Pancreas (tissue), 10 donors: Measurements from ENCODE around the gene TNFRSF13B. TPM values are rescaled to one million over a fixed set of nuclear protein-coding genes. Genes with fewer than 3 reads are reported as not detected.
"Not testable (repeated sequence)": the region's sequence is repeated elsewhere in the genome, so short reads cannot be mapped to it uniquely, and the experiment has no call there.

Source experiments
- ATAC-seq, 4 donors: fragments of 200-7000 bp; cut with Tn5 transposase; one replicate each; pipeline versions ENCODE4 v1.8.0 to v1.9.1; 2020; ENCODE audit warnings: mild to moderate bottlenecking in 4 of 4, moderate library complexity in 4 of 4
- DNase-seq, 6 donors: peaks; one replicate each; pipeline ENCODE4 v3.0.0-alpha.2; 2020
- FAIRE-seq: peaks from 2 replicates; lab custom pipeline; 2012; peaks lifted over from hg19 to GRCh38; lab: Jason Lieb, UNC
- H3K27ac ChIP-seq, 4 donors: fragments of 200-600 bp; sonication (generic); 1 replicate in 3 of 4; 2 replicates in 1 of 4; pipeline versions ENCODE4 v1.5.0 to v1.8.0; 2020
- H3K27me3 ChIP-seq, 4 donors: fragments of 200-600 bp; one replicate each; pipeline ENCODE4 v1.8.0; 2021
- H3K36me3 ChIP-seq, 3 donors: fragments of 200-600 bp; sonication (generic) in 1 of 3; one replicate each; pipeline versions ENCODE4 v1.5.0 to v1.8.0; 2020 to 2021
- H3K4me1 ChIP-seq, 3 donors: fragments of 200-600 bp; one replicate each; pipeline ENCODE4 v1.8.0; 2021
- H3K4me3 ChIP-seq, 4 donors: fragments of 200-600 bp; sonication (generic) in 2 of 4; one replicate each; pipeline versions ENCODE4 v1.5.0 to v1.8.0; 2020 to 2021
- H3K9me3 ChIP-seq, 4 donors: fragments of 200-600 bp; one replicate each; pipeline ENCODE4 v1.8.0; 2021
- CTCF ChIP-seq, 4 donors: fragments of 200-600 bp; sonication (generic) in 3 of 4; IDR thresholded peaks; one replicate each; pipeline versions ENCODE4 v1.5.0 to v1.8.0; 2021; ENCODE audit warnings: antibody characterized with exemption in 4 of 4
- WGBS, 2 donors: extraction: QIAGEN DNeasy Blood & Tissue Kit; methylation state at CpG; one replicate each; pipeline ENCODE4 v1.1.7; 2013; 5-methylcytosine and 5-hydroxymethylcytosine counted together
- intact Hi-C, 3 donors: fragments of 100-400 bp; cut with DNase I; formaldehyde crosslinking; loops; one replicate each; pipeline versions ENCODE4 v1.11.1 to v1.14.2; 2022
- polyA plus RNA-seq, 2 donors: library from polyadenylated mRNA; stranded (reverse); fragments of 200-250 nt; gene quantifications; one replicate each; pipeline ENCODE4 v1.2.3, GENCODE V29; 2013
- total RNA-seq, 6 donors: library from RNA; stranded (reverse); fragmentation: NEBNext Ultra II Directional in 4 of 6; extraction: Animal tissue kit (Norgen Biotek cat#: 25700) in 4 of 6; gene quantifications; one replicate each; pipeline versions ENCODE4 v1.2.1 to v1.2.4, GENCODE V29; 2021 to 2023
- donor health status: healthy with polysubstance abuse.
- donor health status: DM: no; HTN: no; CAD: no; lungs with moderate emphysema.
- donor health status: DM: no; HTN: no; CAD: no.
- donor health status: control.
- donor health status: control.
- donor health status: Bipolar disorder and iron deficiency.
- donor health status: DM: yes; HTN: yes; CAD: no.
- donor health status: DM: no; HTN: no; CAD: no.
- donor health status: DM: no; HTN: no; CAD: no.
- donor health status: DM: yes; HTN: yes; CAD: no.

Gene TNFRSF13B
- total and polyA plus RNA-seq, 8 donors, result 0.16 TPM; not detected in 7

- no peak overlapping the region for H3K4me3 ChIP-seq
- no peaks in the 10 kb centered on the region for H3K4me1 ChIP-seq
- ATAC-seq (no peak), DNase-seq (no peak), FAIRE-seq (no peak)
- H3K27ac ChIP-seq, result no peak overlapping the region
- no peaks in the 10 kb centered on the region for H3K9me3 ChIP-seq
- WGBS, 2 donors, result 81 to 85% methylated on average over 10 of the region's 10 CpGs
- intact Hi-C loops, result no loop called here
- H3K27me3 ChIP-seq, result no peaks in the 10 kb centered on the region
- no peak for TF ChIP-seq CTCF (IDR thresholded peaks at IDR 0.05)
- no peaks in the 10 kb centered on the region for H3K36me3 ChIP-seq
Observed at GRCh38 chr17:16975744-16976625, 4.1 kb upstream of the TNFRSF13B start.

- intact Hi-C loops, result no loop called here
- no peak overlapping the region for H3K4me3 ChIP-seq
- H3K4me1 ChIP-seq, result no peaks in the 10 kb centered on the region
- DNase-seq (no peak), ATAC-seq (no peak), FAIRE-seq (no peak)
- H3K36me3 ChIP-seq, result no peaks in the 10 kb centered on the region
- H3K9me3 ChIP-seq, result no peaks in the 10 kb centered on the region
- no peak for TF ChIP-seq CTCF (IDR thresholded peaks at IDR 0.05)
- H3K27ac ChIP-seq, result no peak overlapping the region
- 85 to 89% methylated on average over 2 of the region's 2 CpGs for WGBS, 2 donors
- H3K27me3 ChIP-seq, result no peaks in the 10 kb centered on the region
Observed at GRCh38 chr17:16975277-16975651, 3.3 kb upstream of the TNFRSF13B start.

DNA sequence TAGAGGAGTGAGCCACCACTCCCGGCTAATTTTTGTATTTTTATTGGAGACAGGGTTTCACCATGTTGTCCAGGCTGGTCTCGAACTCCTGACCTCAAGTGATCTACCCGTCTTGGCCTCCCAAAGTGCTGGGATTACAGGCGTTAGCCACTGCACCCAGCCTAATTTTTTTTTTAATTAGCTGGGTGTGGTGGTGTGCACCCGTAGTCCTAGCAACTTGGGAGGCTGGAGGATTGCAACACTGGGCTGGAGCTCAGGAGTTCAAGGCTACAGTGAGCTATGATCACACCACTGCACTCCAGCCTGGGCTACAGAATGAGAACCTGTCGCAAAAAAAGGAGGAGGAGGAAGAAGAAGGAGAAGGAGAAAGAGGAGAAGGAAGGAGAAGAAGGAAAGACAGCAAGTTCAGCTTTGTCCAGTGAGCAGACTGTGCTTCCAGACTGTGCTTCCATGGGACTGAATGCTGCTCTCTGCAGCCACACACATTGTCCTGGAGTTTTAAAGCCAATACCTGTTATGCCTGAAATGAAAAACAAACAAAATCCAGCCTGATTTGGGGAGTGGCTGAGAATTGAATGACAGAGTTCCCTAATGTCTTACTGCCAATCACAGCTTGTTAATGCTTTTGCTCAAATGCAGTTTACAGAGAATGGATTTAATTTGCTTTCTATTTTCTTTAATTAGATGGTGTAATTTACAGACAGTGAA is 2.8 kb upstream of the TNFRSF13B start:
- no peak for FAIRE-seq
- WGBS, 2 donors, result 88 to 95% methylated on average over 6 of the region's 6 CpGs
- intact Hi-C loops, result no loop called here

GRCh38 chr17:16973760-16974540 is 2.0 kb upstream of the TNFRSF13B start:
- 80 to 84% methylated on average over 13 of the region's 13 CpGs for WGBS, 2 donors
- no peak for ATAC-seq
- intact Hi-C loops, result no loop called here

More for the DNA sequence above, 2.8 kb upstream of the TNFRSF13B start:
- TF ChIP-seq CTCF (IDR thresholded peaks at IDR 0.05), result no peak
- no peaks in the 10 kb centered on the region for H3K27me3 ChIP-seq
- no peak overlapping the region for H3K4me3 ChIP-seq
- H3K27ac ChIP-seq, result no peak overlapping the region
- H3K4me1 ChIP-seq, result no peaks in the 10 kb centered on the region
- ATAC-seq, result no peak
- DNase-seq, result no peak
- no peaks in the 10 kb centered on the region for H3K36me3 ChIP-seq
- H3K9me3 ChIP-seq, result no peaks in the 10 kb centered on the region

DNA sequence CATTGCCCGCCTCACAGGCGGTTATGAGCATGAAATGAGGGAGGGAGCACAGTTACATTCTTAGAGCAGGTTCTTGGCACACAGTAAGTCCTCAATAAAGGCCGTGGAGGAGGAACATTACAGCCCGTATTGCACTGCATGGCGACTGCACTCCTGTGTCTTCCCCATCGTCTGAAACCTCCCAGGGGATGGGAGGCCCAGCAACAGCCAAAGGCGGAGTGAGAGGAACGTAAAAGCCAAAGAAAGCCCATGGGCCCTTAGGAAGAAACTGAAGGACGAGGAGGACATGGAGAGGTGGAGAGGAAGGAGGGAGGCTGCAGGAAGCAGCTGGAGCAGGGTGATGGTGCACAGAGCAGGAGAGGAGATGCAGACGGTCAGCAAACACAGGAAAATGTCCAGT is 1.1 kb upstream of the TNFRSF13B start:
- ATAC-seq, H3K36me3 ChIP-seq, DNase-seq, H3K27ac ChIP-seq, H3K4me3 ChIP-seq, H3K4me1 ChIP-seq, H3K9me3 ChIP-seq, intact Hi-C loops, FAIRE-seq, H3K27me3 ChIP-seq: not testable (repeated sequence)
- 70 to 74% methylated on average over 10 of the region's 10 CpGs for WGBS, 2 donors

More at GRCh38 chr17:16973760-16974540, 2.0 kb upstream of the TNFRSF13B start:
- DNase-seq (no peak), FAIRE-seq (no peak)
- H3K9me3 ChIP-seq, result no peaks in the 10 kb centered on the region
- H3K27ac ChIP-seq, result no peak overlapping the region
- no peaks in the 10 kb centered on the region for H3K4me1 ChIP-seq
- H3K36me3 ChIP-seq, result no peaks in the 10 kb centered on the region
- TF ChIP-seq CTCF (IDR thresholded peaks at IDR 0.05), result no peak
- no peak overlapping the region for H3K4me3 ChIP-seq
- H3K27me3 ChIP-seq, result no peaks in the 10 kb centered on the region
